ENCODE results near the gene ADK. TPM values are rescaled to one million over a fixed set of nuclear protein-coding genes. Genes with fewer than 3 reads are reported as not detected.

Gene ADK
- total and polyA plus RNA-seq, 2 donors (not counting 1 experiment from before 2014, with no cell fraction given) = 25.3 to 47.8 TPM

DNA sequence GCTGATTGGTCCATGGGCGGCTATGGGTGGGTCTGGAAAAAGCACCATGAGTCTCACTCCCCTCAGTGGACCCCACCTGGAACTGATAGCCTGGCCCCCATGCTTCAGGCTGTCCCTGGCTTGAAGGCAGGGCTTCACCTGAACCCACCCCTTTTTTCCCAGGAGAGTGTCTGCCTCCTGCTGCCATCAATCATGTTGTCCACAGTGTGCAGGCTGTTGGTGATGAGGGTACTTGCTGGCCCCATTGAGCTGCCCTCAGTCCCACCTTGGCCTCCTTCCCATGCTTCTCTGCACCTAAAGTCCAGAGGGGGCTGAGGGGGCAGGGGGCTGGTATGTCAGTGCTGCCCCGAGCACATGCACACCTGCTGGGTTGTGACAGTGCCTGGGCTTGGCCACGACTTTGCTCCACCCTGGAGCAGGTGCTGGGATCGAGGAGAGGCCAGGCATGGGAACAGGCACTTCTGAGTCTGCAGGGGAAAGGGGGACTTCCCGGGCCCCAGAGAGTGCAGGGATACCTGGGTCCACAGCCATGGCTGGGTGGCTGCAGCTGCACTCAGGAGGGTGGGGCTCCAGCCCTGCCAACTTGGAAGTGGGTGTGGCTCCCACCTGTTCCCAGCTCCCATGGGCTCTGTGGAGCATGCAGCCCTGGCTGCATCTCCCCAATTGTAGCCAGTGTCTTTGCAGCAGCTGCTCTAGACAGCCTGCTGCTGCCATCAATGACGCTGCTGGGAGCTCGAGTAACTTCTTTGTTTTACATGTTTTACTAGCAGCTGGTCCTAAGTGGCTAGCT is 56.9 kb downstream of the ADK start:
- Histone ChIP-seq H2AFZ (ENCODE audit: low read length) (no peak overlapping the region), H3K4me2 (ENCODE audit: extremely low read depth, insufficient read depth, low read length) (no peak overlapping the region), H3K9me3 (ENCODE audit: control insufficient read depth, insufficient read depth, low read depth, low read length) (no peaks in the 10 kb centered on the region), H3K79me2 (ENCODE audit: control insufficient read depth, insufficient read depth, low read length) (peaks cover 7% of the 10 kb centered on the region), H4K20me1 (ENCODE audit: control insufficient read depth, extremely low read depth, insufficient read depth, low read length) (no peaks in the 10 kb centered on the region), H3K4me3 (replicated peaks in 1 of 4; ENCODE audit: control extremely low read depth in 1 of 4, insufficient read depth in 1 of 4, low read depth in 3 of 4, low read length in 4 of 4) (no peak overlapping the region), H3K36me3 (ENCODE audit: control insufficient read depth, insufficient read depth, low read length) (no peaks in the 10 kb centered on the region), H3K4me1 (ENCODE audit: control insufficient read depth, extremely low read depth, insufficient read depth, low read length) (no peaks in the 10 kb centered on the region), H3K9ac (ENCODE audit: insufficient read depth, low read length) (no peak overlapping the region), H3K27me3 (ENCODE audit: control insufficient read depth, insufficient read depth, low read length) (no peaks in the 10 kb centered on the region), H3K27ac (ENCODE audit: insufficient read depth, low read length) (no peak overlapping the region)
- no peak for DNase-seq (ENCODE audit: low read depth in 2 of 2)
- TF ChIP-seq, protein P1, sequence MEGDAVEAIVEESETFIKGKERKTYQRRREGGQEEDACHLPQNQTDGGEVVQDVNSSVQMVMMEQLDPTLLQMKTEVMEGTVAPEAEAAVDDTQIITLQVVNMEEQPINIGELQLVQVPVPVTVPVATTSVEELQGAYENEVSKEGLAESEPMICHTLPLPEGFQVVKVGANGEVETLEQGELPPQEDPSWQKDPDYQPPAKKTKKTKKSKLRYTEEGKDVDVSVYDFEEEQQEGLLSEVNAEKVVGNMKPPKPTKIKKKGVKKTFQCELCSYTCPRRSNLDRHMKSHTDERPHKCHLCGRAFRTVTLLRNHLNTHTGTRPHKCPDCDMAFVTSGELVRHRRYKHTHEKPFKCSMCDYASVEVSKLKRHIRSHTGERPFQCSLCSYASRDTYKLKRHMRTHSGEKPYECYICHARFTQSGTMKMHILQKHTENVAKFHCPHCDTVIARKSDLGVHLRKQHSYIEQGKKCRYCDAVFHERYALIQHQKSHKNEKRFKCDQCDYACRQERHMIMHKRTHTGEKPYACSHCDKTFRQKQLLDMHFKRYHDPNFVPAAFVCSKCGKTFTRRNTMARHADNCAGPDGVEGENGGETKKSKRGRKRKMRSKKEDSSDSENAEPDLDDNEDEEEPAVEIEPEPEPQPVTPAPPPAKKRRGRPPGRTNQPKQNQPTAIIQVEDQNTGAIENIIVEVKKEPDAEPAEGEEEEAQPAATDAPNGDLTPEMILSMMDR (conservative IDR thresholded peaks at IDR 0.05 in 1 of 2, IDR thresholded peaks at IDR 0.05 in 1 of 2; ENCODE audit: low read depth in 1 of 2, low read length in 2 of 2) = no peak
- TF ChIP-seq EZH2 (IDR thresholded peaks at IDR 0.05; ENCODE audit: low read length, missing control alignments) = no peak

DNA sequence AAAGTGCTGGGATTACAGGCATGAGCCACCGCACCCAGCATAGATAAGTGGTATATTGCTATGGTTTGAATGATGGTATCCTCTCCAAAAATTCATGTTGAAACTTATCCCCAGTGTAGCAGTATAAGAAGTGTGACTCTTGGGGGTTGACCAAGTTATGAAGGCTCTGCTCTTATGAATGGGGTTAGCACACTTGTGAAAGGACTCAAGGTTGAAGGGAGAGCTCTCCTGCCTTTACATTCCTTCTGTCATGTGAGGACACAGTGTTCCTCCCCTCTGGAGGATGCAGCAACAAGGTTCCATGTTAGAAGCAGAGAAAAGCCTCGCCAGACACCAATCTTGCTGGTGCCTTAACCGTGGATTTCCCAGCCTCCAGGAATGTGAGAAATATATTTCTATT is 58.0 kb downstream of the ADK start:
- H3K79me2 ChIP-seq (ENCODE audit: control insufficient read depth, insufficient read depth, low read length) = peaks cover 7% of the 10 kb centered on the region
- H2AFZ ChIP-seq (ENCODE audit: low read length) = no peak overlapping the region
- H4K20me1 ChIP-seq (ENCODE audit: control insufficient read depth, extremely low read depth, insufficient read depth, low read length) = no peaks in the 10 kb centered on the region
- no peaks in the 10 kb centered on the region for H3K9me3 ChIP-seq (ENCODE audit: control insufficient read depth, insufficient read depth, low read depth, low read length)
- H3K4me1 ChIP-seq (ENCODE audit: control insufficient read depth, extremely low read depth, insufficient read depth, low read length) = no peaks in the 10 kb centered on the region
- no peaks in the 10 kb centered on the region for H3K36me3 ChIP-seq (ENCODE audit: control insufficient read depth, insufficient read depth, low read length)
- H3K4me3 ChIP-seq (replicated peaks in 1 of 4; ENCODE audit: control extremely low read depth in 1 of 4, insufficient read depth in 1 of 4, low read depth in 3 of 4, low read length in 4 of 4) = no peak overlapping the region
- H3K9ac ChIP-seq (ENCODE audit: insufficient read depth, low read length) = no peak overlapping the region
- TF ChIP-seq EZH2 (IDR thresholded peaks at IDR 0.05; ENCODE audit: low read length, missing control alignments) = no peak
- TF ChIP-seq, protein P1 (conservative IDR thresholded peaks at IDR 0.05 in 1 of 2, IDR thresholded peaks at IDR 0.05 in 1 of 2; ENCODE audit: low read depth in 1 of 2, low read length in 2 of 2) = no peak
- H3K27me3 ChIP-seq (ENCODE audit: control insufficient read depth, insufficient read depth, low read length) = no peaks in the 10 kb centered on the region
- no peak overlapping the region for H3K4me2 ChIP-seq (ENCODE audit: extremely low read depth, insufficient read depth, low read length)
- no peak for DNase-seq (ENCODE audit: low read depth in 2 of 2)
- no peak overlapping the region for H3K27ac ChIP-seq (ENCODE audit: insufficient read depth, low read length)

GRCh38 chr10:74213019-74213418 is 62.0 kb downstream of the ADK start:
- Histone ChIP-seq H3K36me3 (ENCODE audit: control insufficient read depth, insufficient read depth, low read length) (no peaks in the 10 kb centered on the region), H3K27ac (ENCODE audit: insufficient read depth, low read length) (no peak overlapping the region), H2AFZ (ENCODE audit: low read length) (no peak overlapping the region), H3K4me1 (ENCODE audit: control insufficient read depth, extremely low read depth, insufficient read depth, low read length) (no peaks in the 10 kb centered on the region), H3K27me3 (ENCODE audit: control insufficient read depth, insufficient read depth, low read length) (no peaks in the 10 kb centered on the region), H3K4me3 (replicated peaks in 1 of 4; ENCODE audit: control extremely low read depth in 1 of 4, insufficient read depth in 1 of 4, low read depth in 3 of 4, low read length in 4 of 4) (no peak overlapping the region), H3K9ac (ENCODE audit: insufficient read depth, low read length) (no peak overlapping the region), H4K20me1 (ENCODE audit: control insufficient read depth, extremely low read depth, insufficient read depth, low read length) (no peaks in the 10 kb centered on the region), H3K4me2 (ENCODE audit: extremely low read depth, insufficient read depth, low read length) (no peak overlapping the region), H3K9me3 (ENCODE audit: control insufficient read depth, insufficient read depth, low read depth, low read length) (no peaks in the 10 kb centered on the region), H3K79me2 (ENCODE audit: control insufficient read depth, insufficient read depth, low read length) (peaks cover 6% of the 10 kb centered on the region)
- no peak for TF ChIP-seq EZH2 (IDR thresholded peaks at IDR 0.05; ENCODE audit: low read length, missing control alignments)
- TF ChIP-seq, protein P1 (conservative IDR thresholded peaks at IDR 0.05 in 1 of 2, IDR thresholded peaks at IDR 0.05 in 1 of 2; ENCODE audit: low read depth in 1 of 2, low read length in 2 of 2) = no peak
- no peak for DNase-seq (ENCODE audit: low read depth in 2 of 2)

All from fibroblast of lung (primary cell).